NCI-H345 treated with DMSO at 0.1 percent for 48 hours (cell line): ENCODE measurements around the gene OSBP2.

Experiments
- DNase-seq: peaks from one replicate; lab custom pipeline; 2025; ENCODE audit not compliant: unreplicated experiment; lab: John Stamatoyannopoulos, UW

The OSBP2 gene

DNA sequence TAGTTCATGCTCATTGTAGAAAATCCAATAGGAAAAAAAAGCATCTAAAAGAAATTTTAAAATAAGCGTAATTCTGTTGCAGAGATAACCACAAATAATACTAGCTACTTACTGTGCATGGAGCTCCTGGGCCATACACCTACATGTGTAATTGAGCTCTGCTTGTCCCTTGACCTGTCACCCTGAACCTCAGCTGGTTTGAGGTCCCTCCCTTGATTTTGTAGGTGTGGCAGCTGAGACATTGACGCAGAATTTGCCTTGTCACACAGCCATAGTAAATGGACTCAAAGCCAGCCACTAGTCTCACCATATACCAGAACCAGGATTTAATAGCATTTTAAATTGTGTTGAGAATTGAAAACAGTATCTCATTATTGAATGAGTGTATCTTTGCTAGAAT, 138.6 kb downstream of the OSBP2 start:
- DNase-seq: no peak

DNA sequence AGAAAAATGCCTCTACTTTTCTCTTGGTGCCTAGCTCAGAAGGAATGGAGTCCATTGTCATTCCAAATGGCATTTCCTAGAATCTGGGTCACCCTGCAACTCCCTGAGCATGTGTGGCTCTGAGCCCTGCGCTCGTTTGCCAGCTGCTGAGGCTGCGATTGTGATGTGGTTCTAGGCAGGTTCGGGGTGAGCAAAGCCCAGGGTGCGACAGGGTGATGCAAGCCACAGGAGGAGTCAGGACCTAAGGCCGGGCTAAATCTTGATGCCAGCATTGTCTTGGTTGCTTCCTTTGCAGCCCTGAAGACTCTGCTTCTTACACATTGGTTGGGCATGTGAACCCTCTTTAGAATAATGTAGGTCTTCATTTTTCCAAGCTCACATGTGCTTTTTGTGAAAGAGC, 142.9 kb downstream of the OSBP2 start:
- DNase-seq: no peak

DNA sequence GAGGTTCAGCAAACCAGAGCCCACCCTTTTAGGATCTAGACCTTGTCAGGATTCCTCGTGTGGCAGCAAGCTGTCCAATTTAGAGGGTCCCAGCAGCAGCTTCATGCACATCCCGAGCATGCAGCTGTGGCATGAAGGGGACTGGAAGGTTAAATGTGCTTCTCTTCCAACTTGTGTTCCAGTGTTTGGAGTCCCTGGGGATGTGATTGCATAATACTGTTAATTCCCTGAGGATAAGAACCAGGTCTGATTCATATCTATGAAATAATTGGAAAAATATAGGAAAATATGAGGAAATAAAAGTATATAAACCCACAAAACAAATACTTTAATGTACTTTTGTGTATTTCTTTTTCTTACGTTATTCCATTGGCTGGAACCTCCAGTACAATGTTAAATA, 143.4 kb downstream of the OSBP2 start:
- no peak for DNase-seq

DNA sequence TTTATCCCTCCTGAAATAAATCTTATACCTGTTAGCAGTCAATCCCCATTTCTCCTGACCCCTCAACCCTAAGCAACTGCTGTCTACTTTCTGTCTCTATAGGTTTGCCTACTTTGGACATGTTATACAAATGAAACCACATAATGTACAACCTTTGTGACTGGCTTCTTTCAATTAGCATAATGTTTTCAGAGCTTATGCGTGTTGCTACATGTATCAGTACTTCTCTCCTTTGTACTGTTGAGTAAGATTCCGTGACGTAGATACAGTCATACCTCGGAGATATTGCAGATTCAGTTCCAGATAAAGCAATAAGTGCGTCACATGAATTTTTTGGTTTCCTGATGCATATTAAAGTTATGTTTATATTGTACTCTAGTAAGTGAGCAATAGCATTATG, 146.6 kb downstream of the OSBP2 start:
- DNase-seq: no peak

DNA sequence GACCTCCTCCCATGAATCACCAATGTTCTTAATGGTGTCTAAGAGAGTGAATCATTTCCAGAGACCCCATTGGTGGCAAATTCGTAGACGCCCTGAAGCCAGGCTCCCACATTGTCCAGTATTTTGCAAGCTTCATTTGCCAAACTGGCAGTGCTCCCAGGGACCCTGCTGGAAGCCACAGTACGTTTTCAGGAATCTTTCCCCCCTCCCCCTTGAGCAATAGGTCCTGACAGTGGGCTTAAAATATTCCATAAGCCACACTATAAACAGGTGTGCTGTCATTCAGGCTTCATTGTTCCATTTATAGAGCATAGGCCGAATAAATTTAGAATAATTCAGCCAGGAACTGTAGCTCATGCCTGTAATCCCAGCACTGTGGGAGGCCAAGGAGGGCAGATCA, 148.6 kb downstream of the OSBP2 start:
- no peak for DNase-seq

DNA sequence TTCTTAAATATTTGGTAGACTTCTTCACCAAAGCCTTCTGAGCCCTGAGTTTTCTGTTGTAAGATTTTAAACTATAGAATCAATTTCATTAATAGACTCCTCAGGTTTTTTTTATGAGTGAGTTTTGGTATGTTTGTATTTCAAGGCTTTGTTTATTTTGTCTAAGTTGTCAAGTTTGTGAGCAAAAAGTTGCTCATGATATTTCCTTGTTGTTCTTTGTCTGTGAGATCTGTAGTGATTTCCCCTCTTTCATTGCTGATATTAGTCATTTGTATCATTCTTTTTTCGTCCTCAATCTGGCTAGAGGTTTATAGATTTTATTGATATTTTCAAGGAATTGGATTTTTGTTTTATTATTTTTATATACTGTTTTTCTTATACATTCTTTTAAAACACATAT, 152.9 kb downstream of the OSBP2 start:
- DNase-seq: no peak

DNA sequence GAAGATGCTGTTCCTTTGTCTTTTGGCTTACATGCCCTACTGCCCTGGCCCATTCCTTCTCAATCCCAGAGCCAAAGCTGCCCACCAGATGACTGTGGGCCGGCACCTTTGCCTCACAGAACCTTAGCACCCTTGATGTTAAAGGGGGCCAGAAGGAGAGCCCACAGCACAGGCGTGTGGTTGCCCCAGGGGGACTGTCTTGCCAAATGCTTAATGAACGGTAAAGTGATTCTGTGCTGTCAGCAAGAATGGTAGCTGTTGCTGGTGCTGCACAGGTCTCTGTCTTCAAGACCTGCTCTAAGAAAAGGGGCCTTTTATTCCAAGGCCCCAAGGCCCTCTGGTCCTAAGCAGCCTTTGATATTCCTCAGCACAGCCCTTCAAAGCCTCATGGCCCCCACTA, 160.6 kb downstream of the OSBP2 start:
- DNase-seq: no peak

DNA sequence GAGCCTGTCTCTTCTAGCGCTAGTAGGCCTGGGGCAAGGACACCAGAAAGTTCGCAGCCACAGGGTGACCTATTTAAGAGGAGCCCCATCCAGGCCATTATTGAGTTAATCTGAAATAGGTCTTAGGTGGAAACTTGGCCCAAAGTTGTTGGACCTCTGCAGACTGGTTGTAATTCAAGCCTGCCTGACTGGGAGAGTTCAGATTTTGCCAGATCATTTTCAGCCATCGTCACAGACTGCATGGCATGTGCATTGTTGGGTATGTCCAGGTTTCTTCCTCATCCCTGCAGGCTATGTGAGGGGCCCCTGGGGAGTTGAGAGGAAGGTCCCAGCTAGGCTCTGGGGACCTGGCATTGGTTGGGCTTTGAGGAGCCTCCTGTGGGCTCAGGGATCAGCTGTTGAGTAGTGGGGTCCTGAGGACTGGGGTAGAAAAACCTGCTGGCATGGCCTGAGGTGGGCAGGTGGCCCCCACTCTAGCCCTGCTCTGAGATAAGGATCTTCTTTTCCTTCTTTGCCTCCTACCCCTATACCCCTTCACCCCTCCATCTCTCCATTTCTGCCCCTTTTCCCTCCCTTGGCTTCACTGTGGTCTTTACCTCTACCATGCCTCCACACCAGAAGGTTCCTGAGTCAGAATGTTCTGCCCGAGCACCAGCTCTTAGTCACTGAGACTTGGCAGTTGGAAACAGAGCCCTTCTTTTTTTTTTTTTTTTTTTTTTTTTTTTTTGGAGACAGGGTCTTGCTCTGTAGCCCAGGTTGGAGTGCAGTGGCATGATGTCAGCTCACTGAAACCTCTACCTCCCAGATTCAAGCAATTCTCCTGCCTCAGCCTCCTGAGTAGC, 161.2 kb downstream of the OSBP2 start:
- no peak for DNase-seq

DNA sequence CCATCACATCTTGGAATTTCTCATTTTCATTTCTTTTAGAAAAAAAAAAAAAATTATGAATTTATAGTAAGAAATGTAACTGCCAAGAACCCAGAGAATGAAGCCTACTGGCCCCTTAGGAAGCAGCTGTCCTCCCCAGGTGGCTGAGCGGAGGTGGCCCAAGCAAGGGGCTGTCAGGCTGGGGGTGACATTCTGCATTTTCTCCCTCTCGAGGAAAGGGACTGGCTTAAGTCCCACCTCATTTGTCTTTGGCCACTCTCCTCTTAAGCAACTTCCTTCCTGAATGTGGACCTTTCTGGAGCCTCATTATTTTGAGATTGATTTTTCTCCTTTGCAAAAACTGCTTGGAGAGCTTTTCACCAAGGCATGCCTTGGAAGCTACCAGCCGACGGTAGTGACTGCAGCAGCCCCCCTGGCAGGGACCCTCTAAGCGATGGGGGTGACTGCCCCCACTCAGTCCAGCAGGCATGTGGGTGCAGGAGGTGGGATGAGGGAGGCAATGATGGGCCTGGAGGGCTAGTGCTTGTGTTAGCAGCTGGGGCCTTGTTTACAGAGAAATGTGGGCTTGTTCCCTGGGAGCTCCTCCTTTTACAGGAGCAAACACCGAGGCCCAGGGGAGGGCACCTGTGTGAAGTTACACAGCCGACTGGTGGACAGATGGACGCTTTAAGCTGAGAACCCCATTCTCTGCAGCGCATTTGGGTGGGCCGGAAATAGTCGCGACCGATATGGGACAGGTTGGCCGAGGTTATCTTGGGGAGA, 162.2 kb downstream of the OSBP2 start:
- DNase-seq: no peak

DNA sequence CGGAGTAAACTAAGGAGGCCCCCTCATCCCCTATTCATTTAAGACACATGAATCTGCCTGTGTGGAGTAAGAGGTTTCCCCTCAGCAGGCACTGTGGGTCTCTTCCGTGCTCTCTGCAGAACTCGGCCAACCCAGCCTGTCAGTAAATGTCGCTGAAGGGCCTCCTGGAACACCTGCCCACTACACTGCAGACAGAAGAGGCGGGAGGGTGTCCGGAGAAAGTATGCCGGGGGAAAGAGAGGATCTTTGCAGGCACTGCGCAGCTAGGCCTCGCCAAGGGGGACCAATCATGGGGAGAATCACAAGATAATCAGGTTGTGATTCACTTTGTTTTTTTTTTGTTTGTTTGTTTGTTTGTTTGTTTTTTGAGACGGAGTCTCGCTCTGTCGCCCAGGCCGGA, 163.1 kb downstream of the OSBP2 start:
- no peak for DNase-seq

DNA sequence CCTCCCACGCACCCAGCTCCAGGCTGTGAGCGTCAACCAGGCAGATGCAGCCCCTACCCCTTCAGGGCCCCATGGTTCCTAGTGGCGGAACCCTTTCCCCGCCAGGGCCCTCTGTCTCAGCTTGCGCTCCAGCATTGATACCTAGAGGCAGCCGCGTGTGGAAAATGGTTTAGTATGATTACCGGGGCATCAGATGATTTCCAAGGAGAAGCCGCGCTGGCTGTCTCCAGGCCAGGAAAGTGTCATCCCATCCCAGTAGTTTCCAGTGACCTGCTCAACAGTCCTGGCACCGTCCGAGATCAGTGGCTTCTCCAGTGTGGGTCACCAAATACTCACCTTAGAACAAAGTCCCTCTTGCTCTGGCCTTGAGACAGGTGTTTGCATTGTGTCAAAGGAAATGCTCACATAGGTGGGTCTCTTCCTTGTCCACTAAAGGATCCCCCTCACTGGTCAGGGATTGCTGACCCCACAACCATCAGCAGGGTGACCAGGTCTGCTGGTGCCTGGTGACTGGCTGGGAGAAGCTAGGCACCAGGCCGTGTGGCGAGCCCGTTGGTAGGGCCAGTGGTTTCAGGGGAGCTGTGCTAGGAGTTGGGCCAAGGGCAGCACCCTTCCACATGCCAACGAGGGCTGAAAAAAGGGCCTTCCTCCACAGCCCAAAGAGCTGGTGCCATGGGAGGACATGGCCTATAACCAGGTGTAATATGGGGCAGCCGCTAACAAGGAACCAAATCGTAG, 164.5 kb downstream of the OSBP2 start:
- no peak for DNase-seq

DNA sequence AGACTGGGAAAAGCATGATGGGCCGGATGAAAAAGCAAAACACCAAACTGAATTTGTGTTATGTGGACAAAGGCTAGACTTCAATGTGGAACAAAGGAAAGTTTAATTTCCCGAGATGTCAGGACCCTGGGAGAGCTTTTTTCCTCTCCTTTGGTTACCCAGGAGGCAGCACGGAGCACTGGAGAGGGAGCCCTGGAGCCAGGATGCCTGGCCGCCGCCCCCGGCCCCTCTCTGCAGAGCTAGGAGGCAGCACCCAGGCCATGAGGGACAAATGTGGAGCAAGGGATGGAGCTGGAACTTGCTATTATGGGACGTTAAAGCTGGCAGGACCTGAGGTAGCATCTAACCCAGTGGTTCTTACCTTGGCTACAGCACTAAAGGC, 165.0 kb downstream of the OSBP2 start:
- DNase-seq: no peak

DNA sequence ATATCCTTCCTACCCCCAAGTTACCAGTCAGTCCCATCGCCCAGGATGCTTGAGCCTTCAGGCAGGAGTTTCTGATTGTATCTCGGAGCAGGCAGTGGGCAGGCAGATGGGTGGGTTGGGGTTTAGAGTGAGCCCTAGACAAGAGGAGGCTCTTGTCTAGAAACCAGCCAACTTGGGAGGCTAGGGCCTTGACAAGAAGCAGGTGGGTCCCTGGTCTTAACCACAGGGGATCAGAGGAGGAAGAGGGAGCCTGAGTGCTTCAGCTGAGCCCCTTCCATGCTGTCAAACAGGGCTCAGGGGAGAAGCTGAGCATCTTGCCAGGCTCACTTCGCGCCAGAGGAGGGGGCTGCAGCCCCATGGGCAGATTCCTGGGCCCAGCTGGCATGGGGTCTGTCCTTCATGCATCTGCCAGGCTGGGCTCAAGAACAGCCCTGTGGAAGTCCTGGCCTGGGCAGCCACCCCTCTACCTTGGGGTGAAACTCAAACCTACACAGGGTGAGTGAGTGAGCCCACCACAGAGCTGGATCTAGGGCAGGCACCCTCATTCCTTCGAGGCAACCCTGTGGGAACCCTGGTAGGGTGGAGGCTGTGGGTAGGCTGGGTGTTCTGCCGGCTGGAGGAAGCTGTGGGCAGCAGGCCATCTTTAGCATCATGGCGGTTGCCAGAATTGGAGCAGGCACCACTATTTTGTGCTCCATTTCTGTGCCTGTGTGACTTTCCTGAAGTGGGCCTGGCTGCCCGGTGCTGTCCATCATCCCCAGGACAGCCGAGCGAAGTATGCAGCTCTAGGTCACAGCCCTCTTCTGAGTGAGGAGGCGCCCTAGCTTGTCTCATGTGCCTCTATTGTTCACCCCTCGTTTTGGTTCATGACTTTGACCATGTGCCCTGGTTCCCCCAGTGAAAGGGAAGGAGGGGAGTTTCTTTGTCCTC, 165.8 kb downstream of the OSBP2 start:
- DNase-seq: no peak

DNA sequence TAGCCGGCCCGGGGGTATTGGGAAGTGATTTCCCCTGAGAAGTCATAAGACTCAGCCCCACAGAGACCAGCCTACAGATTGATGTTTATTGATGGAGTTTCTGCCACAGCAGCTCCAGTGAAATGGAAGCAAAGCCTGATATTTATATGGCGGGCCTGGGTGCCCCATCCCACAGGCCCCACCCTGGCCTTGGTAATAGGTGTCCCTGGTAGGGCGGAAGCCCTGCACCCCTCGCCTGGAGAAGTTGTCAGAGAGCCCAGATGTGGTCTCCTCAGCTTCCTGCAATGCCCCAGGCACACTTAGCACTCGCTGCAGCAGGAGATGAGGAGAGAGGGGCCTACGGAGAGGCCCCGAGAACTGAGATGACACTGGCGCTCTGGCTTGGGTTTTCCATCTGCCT, 166.5 kb downstream of the OSBP2 start:
- DNase-seq: no peak

DNA sequence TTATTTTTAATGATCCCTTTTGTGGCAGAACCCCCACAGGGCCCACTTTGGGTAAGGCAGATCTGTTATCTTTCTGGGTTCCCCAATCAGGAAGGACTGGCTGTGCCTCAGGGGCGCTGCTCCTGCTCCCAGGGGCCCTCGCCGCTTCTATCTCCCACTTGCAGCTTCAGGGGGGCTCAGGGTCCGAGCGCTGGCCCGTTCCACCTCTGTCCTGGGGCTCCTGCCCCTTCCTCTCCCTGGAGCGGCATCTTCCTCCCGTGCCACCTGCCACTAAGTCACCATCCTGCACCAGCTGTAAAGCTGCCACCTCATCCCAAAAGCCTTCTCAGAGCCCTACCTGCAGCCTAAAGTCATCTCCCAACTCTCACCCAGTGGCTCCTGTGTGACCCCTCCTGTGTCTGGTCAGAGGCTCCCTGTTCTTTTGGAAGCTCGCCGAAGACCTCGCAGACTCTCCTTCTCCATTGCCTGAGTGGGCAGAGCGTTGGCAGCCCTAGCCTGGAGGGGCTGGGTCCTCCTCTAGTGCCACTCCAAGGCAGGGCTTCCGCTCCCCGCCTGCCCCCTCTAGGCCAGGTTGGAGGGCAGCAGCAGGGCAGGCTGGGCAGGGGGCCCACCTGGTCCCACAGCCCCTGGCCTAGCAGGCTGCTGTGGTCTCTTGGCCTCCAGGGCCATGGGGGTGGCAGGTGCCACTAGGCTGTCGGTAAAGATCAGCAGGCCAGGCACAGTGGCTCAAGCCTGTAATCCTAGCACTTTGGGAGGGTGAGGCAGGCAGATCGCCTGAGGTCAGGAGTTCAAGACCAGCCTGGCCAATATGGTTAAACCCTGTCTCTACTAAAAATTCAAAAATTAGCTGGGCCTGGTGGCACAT, 167.2 kb downstream of the OSBP2 start:
- no peak for DNase-seq

DNA sequence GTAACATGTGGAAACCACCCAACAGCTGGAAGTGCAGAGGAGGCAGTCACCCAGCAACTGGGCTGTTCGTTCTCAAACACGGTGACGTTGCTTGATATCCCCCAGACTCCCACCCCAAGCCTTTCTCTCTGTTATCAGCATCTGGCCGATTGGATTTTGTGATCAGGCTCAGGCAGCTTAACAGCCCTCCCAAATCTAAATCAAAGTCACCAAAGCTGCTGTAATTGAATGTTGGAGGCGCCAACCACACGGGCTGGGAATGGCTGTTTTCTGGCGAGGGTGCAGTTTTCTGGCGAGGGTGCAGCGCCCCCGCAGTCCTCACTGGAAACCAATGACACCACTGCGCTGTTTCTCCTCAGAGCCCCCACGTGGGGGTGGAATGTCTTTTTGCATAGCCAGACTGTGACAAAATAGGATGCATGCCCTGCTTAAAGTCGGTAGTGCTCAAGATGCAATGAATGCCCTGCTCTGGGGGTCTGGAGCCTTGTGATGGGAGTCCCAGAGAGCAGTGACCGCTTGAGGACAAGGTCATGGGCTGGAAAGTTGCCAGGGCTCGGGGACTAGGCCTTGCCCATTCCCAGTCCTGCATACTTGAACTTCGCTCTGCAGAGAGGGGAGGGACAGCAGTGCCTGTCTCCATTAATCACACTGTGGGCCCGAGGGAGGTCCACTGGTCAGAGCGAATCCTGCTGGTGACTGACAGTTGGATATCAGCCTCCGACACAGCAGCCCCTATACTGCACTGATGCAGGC, 168.6 kb downstream of the OSBP2 start:
- no peak for DNase-seq

DNA sequence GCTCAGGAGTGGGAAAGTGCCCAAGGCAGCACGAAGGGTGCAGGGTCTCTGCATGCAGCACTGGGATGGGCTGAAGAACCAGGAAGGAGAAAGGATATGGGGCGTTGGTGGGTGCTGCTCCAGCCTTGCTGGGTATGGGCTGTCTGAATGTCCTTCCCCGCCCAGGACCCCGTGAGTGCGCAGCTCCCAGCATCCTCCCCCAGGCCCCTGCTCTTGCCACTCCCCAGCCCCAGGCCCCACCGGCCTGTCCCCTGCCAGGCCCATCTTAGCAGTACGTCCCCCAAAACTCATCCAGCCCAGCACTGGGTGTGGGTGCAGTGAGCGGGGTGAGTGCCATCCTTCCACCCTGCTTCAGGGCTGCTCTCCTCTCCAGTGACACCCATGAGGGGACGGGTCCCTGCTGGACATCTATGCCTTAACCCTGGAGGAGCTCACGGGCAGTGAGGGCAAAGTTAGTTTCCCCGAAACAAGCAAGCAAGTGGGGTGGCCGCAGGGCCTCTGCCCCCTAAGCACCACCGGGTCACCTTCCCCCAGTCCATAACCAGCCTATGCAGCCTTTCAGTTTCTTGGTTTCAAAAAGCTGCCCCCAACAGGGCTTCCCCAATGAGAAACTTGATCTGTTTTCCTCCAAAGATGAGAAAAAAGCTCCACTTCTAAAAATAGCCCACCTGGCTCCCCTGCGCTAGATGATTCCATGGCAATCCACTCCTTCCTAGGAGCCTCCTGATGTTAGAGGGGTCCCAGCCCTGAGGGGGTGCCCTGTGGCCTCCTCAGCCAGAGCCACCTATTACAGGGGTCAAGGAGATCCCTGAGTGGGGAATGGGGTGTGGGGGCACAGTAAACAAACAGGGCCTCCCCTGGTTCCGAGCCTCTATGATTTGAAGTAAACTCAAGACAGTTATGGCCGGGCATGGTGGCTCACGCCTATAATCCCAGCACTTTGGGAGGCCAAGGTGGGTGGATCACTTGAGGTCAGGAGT, 170.1 kb downstream of the OSBP2 start:
- DNase-seq: no peak

DNA sequence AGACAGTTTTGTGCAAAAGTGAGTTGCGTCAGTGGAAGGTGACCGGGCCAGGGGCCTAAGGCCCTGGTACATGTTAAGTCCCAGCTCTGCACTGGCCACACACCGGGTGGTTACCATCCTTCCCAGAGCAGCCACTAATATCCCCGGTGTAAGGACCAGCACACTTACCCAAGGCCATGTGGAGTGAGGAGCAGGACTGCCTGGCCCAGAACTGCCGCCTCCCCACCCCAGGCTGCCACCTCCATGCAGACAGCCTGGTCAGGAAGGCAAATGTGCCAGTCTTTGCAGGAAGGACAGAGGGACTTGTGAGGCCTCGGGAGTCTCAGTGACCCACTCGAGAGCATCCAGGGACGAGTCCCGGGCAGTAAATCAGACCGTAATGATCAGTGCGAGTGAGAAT, 171.0 kb downstream of the OSBP2 start:
- no peak for DNase-seq
